ENCODE data around the gene RSL24D1. TPM values are rescaled to one million over a fixed set of nuclear protein-coding genes. Genes with fewer than 3 reads are reported as not detected.

Gene RSL24D1
- total RNA-seq, 1 experiment from 2014 or later, result 111 TPM

DNA sequence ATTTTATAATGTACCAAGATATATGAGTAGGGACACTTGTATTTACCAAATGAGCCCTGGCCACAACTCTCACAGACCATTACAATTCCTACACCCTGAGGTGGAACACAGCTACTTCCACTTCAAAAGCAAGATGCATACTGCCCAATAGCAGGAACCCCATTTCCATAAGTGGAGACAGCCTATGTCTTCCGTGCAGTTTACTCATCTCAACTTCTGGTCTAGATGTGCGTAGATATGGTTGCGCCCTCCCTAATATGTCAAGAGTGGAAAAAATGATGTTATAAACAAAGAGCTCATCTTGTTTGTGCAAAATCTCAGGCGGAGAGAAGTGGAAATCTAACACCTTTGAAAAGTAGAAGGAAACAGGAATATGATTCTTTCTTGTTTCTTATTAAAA lies 48.3 kb upstream of the RSL24D1 start:
- no peaks in the 10 kb centered on the region for H3K27me3 Mint-ChIP-seq (ENCODE audit: low read depth)

More for the DNA sequence above, 48.3 kb upstream of the RSL24D1 start:
- H2BK15ac ChIP-seq (ENCODE audit: low read depth, low read length), result no peak overlapping the region
- no peak overlapping the region for H2BK5ac ChIP-seq (ENCODE audit: insufficient read length, low read length)
- no peaks in the 10 kb centered on the region for H4K20me1 ChIP-seq (ENCODE audit: control insufficient read depth, insufficient read depth, insufficient read length)
- H3K27ac ChIP-seq (ENCODE audit: insufficient read length, low read depth, low read length), result no peak overlapping the region
- no peak overlapping the region for H3K27ac Mint-ChIP-seq
- H4K5ac ChIP-seq (ENCODE audit: insufficient read length, low read depth, low read length), result no peak overlapping the region
- DNase-seq, result no peak
- H3K4ac ChIP-seq (ENCODE audit: low read depth, low read length), result no peak overlapping the region
- no peak overlapping the region for H4K8ac ChIP-seq (replicated peaks; ENCODE audit: insufficient read length, low read depth, low read length)
- no peaks in the 10 kb centered on the region for H3K36me3 Mint-ChIP-seq (ENCODE audit: insufficient read depth in 1 of 3, low read depth in 3 of 3)
- H3K79me2 ChIP-seq (ENCODE audit: insufficient read depth, low read length), result no peaks in the 10 kb centered on the region
- H3K4me2 ChIP-seq (ENCODE audit: insufficient read depth, insufficient read length, low read length), result no peak overlapping the region
- H3T11ph ChIP-seq (ENCODE audit: low read length), result no peak overlapping the region
- WGBS (ENCODE audit: extremely low coverage, insufficient read length, low lambda C conversion rate), result no CpG with 5 or more reads among the region's 4 CpGs
- H3K23me2 ChIP-seq (ENCODE audit: insufficient read length, low read depth, low read length, poor library complexity, severe bottlenecking), result no peaks in the 10 kb centered on the region
- H3K4me1 Mint-ChIP-seq, result peaks cover 4% of the 10 kb centered on the region in 2 experiments; a peak in 1 of 4 replicates
- H2BK120ac ChIP-seq (ENCODE audit: low read depth, low read length, poor library complexity, severe bottlenecking), result no peak overlapping the region
- H3K9me3 ChIP-seq (ENCODE audit: control insufficient read depth, low read depth, low read length), result no peaks in the 10 kb centered on the region
- H4K91ac ChIP-seq (ENCODE audit: insufficient read length, low read depth, low read length), result no peak overlapping the region
- no peak overlapping the region for H3K18ac ChIP-seq (ENCODE audit: insufficient read length, low read depth, low read length)
- H3K27me3 ChIP-seq (ENCODE audit: insufficient read depth, low read length), result no peaks in the 10 kb centered on the region
- H3K14ac ChIP-seq (ENCODE audit: insufficient read depth, low read length), result no peak overlapping the region
- H2BK20ac ChIP-seq (ENCODE audit: low read depth, low read length, poor library complexity, severe bottlenecking), result no peak overlapping the region
- no peaks in the 10 kb centered on the region for H3K9me3 Mint-ChIP-seq
- no peak overlapping the region for H3K23ac ChIP-seq (ENCODE audit: insufficient read length, low read depth, low read length)
- no peak overlapping the region for H3K9ac ChIP-seq (ENCODE audit: extremely low read depth, insufficient read length, low read length)
- H3K79me1 ChIP-seq (ENCODE audit: insufficient read depth, low read depth, low read length, poor library complexity, severe bottlenecking), result no peaks in the 10 kb centered on the region
- no peak overlapping the region for H2BK12ac ChIP-seq (ENCODE audit: insufficient read length, low read depth, low read length)
- H3K4me3 Mint-ChIP-seq, result no peak overlapping the region
- H2AFZ ChIP-seq (ENCODE audit: low read length), result no peak overlapping the region
- no peak overlapping the region for H3K56ac ChIP-seq (ENCODE audit: insufficient read length, low read depth, low read length)
- TF ChIP-seq, protein P1, sequence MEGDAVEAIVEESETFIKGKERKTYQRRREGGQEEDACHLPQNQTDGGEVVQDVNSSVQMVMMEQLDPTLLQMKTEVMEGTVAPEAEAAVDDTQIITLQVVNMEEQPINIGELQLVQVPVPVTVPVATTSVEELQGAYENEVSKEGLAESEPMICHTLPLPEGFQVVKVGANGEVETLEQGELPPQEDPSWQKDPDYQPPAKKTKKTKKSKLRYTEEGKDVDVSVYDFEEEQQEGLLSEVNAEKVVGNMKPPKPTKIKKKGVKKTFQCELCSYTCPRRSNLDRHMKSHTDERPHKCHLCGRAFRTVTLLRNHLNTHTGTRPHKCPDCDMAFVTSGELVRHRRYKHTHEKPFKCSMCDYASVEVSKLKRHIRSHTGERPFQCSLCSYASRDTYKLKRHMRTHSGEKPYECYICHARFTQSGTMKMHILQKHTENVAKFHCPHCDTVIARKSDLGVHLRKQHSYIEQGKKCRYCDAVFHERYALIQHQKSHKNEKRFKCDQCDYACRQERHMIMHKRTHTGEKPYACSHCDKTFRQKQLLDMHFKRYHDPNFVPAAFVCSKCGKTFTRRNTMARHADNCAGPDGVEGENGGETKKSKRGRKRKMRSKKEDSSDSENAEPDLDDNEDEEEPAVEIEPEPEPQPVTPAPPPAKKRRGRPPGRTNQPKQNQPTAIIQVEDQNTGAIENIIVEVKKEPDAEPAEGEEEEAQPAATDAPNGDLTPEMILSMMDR (conservative IDR thresholded peaks at IDR 0.05), result no peak
- H3K4me1 ChIP-seq (ENCODE audit: insufficient read depth, low read length), result no peaks in the 10 kb centered on the region; the same call in 1 of the 2 replicates
- H2AK5ac ChIP-seq (ENCODE audit: insufficient read length, low read length), result no peak overlapping the region

All from H9 (cell line).